Neural cell (in vitro differentiated cells): Measurements from ENCODE around the gene IQCF5. TPM values are rescaled to one million over a fixed set of nuclear protein-coding genes. Genes with fewer than 3 reads are reported as not detected.

ENCODE experiments used
- H2AFZ ChIP-seq: fragments of 200-600, 300-800 bp; sonication (generic), shearing (Covaris generic); 2 replicates; pipeline ENCODE4 v1.6.0; 2014; ENCODE audit warnings: low read depth, mild to moderate bottlenecking, antibody characterized with exemption, low read length, moderate library complexity
- H3F3A ChIP-seq: fragments of 200-600 bp; shearing (Covaris generic); 2 replicates; pipeline ENCODE4 v1.6.1; 2016; ENCODE audit warnings: mild to moderate bottlenecking, moderate library complexity, mixed read lengths, antibody characterized with exemption, low read length; ENCODE audit not compliant: insufficient read depth, poor library complexity, severe bottlenecking
- H3K27ac ChIP-seq: fragments of 200-600, 300-800 bp; sonication (generic), shearing (Covaris generic); 2 replicates; pipeline ENCODE4 v1.5.1; 2014; ENCODE audit warnings: mild to moderate bottlenecking, low read length, moderate library complexity
- H3K27me3 ChIP-seq: fragments of 300-800, 200-600 bp; sonication (generic), shearing (Covaris generic); 2 replicates; pipeline ENCODE4 v1.6.0; 2014; ENCODE audit warnings: mild to moderate bottlenecking, low read depth, low read length, moderate library complexity; ENCODE audit not compliant: insufficient read depth
- H3K36me3 ChIP-seq: fragments of 300-800, 200-600 bp; sonication (generic), shearing (Covaris generic); 2 replicates; pipeline ENCODE4 v1.5.1; 2014; ENCODE audit warnings: mild to moderate bottlenecking, antibody characterized with exemption, low read length, moderate library complexity; ENCODE audit not compliant: insufficient read depth
- H3K4me2 ChIP-seq: fragments of 300-800, 200-600 bp; sonication (generic), shearing (Covaris generic); 2 replicates; pipeline ENCODE4 v1.6.0; 2014; ENCODE audit warnings: mild to moderate bottlenecking, low read length
- H3K4me3 ChIP-seq: fragments of 300-800, 200-600 bp; sonication (generic), shearing (Covaris generic); 2 replicates; pipeline ENCODE4 v1.5.1; 2014; ENCODE audit warnings: mild to moderate bottlenecking, low read length, moderate library complexity
- H3K79me2 ChIP-seq: fragments of 200-600 bp; shearing (Covaris generic); replicated peaks from 2 replicates; pipeline ENCODE4 v1.6.0; 2014; ENCODE audit warnings: mild to moderate bottlenecking, low read length, moderate library complexity; ENCODE audit not compliant: insufficient read depth
- H3K9ac ChIP-seq: fragments of 300-800, 200-600 bp; sonication (generic), shearing (Covaris generic); 2 replicates; pipeline ENCODE4 v1.6.1; 2016; ENCODE audit warnings: mild to moderate bottlenecking, low read length, mixed read lengths
- H3K9me2 ChIP-seq: fragments of 200-600 bp; shearing (Covaris generic); 2 replicates; pipeline ENCODE4 v1.6.1; 2016; ENCODE audit warnings: mild to moderate bottlenecking, low read length, mixed read lengths; ENCODE audit not compliant: insufficient read depth
- H3K9me3 ChIP-seq: fragments of 200-600, 300-800 bp; sonication (generic), shearing (Covaris generic); 2 replicates; pipeline ENCODE4 v1.6.1; 2016; ENCODE audit warnings: mild to moderate bottlenecking, mixed run types, low read length, moderate library complexity, mixed read lengths
- H4K20me1 ChIP-seq: fragments of 200-600 bp; shearing (Covaris generic); 2 replicates; pipeline ENCODE4 v1.6.1; 2016; ENCODE audit warnings: mild to moderate bottlenecking, mixed run types; ENCODE audit not compliant: insufficient read depth
- CTCF ChIP-seq: fragments of 450-650 bp; IDR thresholded peaks from 2 replicates; pipeline ENCODE4 v1.5.1; 2014; ENCODE audit warnings: antibody characterized with exemption, mild to moderate bottlenecking, moderate library complexity; ENCODE audit not compliant: poor library complexity, severe bottlenecking
- EP300 ChIP-seq: fragments of 450-650 bp; conservative IDR thresholded peaks from 2 replicates; pipeline ENCODE4 v1.6.1; 2014; ENCODE audit warnings: antibody characterized with exemption, mild to moderate bottlenecking, moderate library complexity; ENCODE audit not compliant: poor library complexity, severe bottlenecking
- EZH2 ChIP-seq: fragments of 200-600, 300-800 bp; shearing (Covaris generic), sonication (generic); IDR thresholded peaks from 2 replicates; pipeline ENCODE4 v1.6.1; 2014; ENCODE audit warnings: antibody characterized with exemption, low read length, borderline replicate concordance, mild to moderate bottlenecking; ENCODE audit not compliant: insufficient read depth, poor library complexity, severe bottlenecking
- MXI1 ChIP-seq: fragments of 450-650 bp; conservative IDR thresholded peaks from 2 replicates; pipeline ENCODE4 v1.6.1; 2014; ENCODE audit warnings: antibody characterized with exemption, mild to moderate bottlenecking; ENCODE audit not compliant: poor library complexity, severe bottlenecking
- POLR2AphosphoS5 ChIP-seq: IDR thresholded peaks from 2 replicates; pipeline ENCODE4 v1.6.1; 2012
- RAD21 ChIP-seq: fragments of 450-650 bp; conservative IDR thresholded peaks from 2 replicates; pipeline ENCODE4 v1.6.1; 2014; ENCODE audit warnings: antibody characterized with exemption, mild to moderate bottlenecking, moderate library complexity
- REST ChIP-seq: IDR thresholded peaks from 2 replicates; pipeline ENCODE4 v1.6.1; 2012; ENCODE audit warnings: borderline replicate concordance
- SMC3 ChIP-seq: fragments of 450-650 bp; conservative IDR thresholded peaks from 2 replicates; pipeline ENCODE4 v1.6.1; 2014; ENCODE audit warnings: antibody characterized with exemption, mild to moderate bottlenecking, moderate library complexity; ENCODE audit not compliant: poor library complexity
- TAF1 ChIP-seq: IDR thresholded peaks from 2 replicates; pipeline ENCODE4 v1.6.1; 2012; ENCODE audit warnings: low read depth
- polyA plus RNA-seq: library from polyadenylated mRNA; depleted of rRNA; stranded (reverse); fragments of >200 nt; gene quantifications from 2 replicates; pipeline ENCODE4 v1.2.3, GENCODE V29; 2014

IQCF5 gene
- polyA plus RNA-seq, 1 donor from 2014 or later = not detected

- Histone ChIP-seq H3K79me2 (no peaks in the 10 kb centered on the region), H3K9me2 (no peaks in the 10 kb centered on the region), H3K4me2 (no peak overlapping the region), H3F3A (no peaks in the 10 kb centered on the region), H3K9ac (no peak overlapping the region), H3K27me3 (no peaks in the 10 kb centered on the region), H3K27ac (no peak overlapping the region), H3K4me3 (no peak overlapping the region), H4K20me1 (no peaks in the 10 kb centered on the region), H3K36me3 (no peaks in the 10 kb centered on the region), H2AFZ (no peak overlapping the region), H3K9me3 (no peaks in the 10 kb centered on the region)
- TF ChIP-seq SMC3 = no peak
- no peak for TF ChIP-seq REST
- TF ChIP-seq RAD21 = no peak
- no peak for TF ChIP-seq EZH2
- TF ChIP-seq TAF1 = no peak
- no peak for TF ChIP-seq POLR2AphosphoS5
- TF ChIP-seq MXI1 = no peak
- no peak for TF ChIP-seq CTCF
- TF ChIP-seq EP300 = no peak
Measured at GRCh38 chr3:51916418-51916817, 41.0 kb upstream of the IQCF5 start.

GRCh38 chr3:51908026-51908425 lies 32.6 kb upstream of the IQCF5 start:
- Histone ChIP-seq H3K9ac (no peak overlapping the region), H3K9me3 (no peaks in the 10 kb centered on the region), H3K9me2 (no peaks in the 10 kb centered on the region), H3K4me3 (no peak overlapping the region), H3K4me2 (no peak overlapping the region), H4K20me1 (no peaks in the 10 kb centered on the region), H3K79me2 (no peaks in the 10 kb centered on the region), H2AFZ (no peak overlapping the region), H3K27me3 (no peaks in the 10 kb centered on the region), H3K36me3 (no peaks in the 10 kb centered on the region), H3F3A (no peaks in the 10 kb centered on the region), H3K27ac (no peak overlapping the region)
- TF ChIP-seq MXI1 (no peak), EZH2 (no peak), TAF1 (no peak), CTCF (no peak), EP300 (no peak), POLR2AphosphoS5 (no peak), SMC3 (no peak), RAD21 (no peak), REST (no peak)
